Measurements from ENCODE around the gene SRC. TPM values are rescaled to one million over a fixed set of nuclear protein-coding genes. Genes with fewer than 3 reads are reported as not detected.

SRC gene
- total and polyA plus RNA-seq, 7 donors = 0.86 to 3.0 (median 1.3) TPM

- H3K9me3 ChIP-seq = no peaks in the 10 kb centered on the region
- no peaks in the 10 kb centered on the region for H3K4me1 ChIP-seq
- no peaks in the 10 kb centered on the region for H3K36me3 ChIP-seq (ENCODE audit: insufficient read depth in 1 of 2, low read depth in 1 of 2)
- H3K27ac ChIP-seq = no peak overlapping the region
- intact Hi-C loops (cut with DNase I) = no loop called here
- H3K4me3 ChIP-seq = no peak overlapping the region
- peaks cover 0 to 68% (median 17%) of the 10 kb centered on the region in 3 donors for H3K27me3 ChIP-seq (ENCODE audit: insufficient read depth in 3 of 3, low read length in 2 of 3)
- DNase-seq (no peak), ATAC-seq (no peak)
- TF ChIP-seq CTCF (IDR thresholded peaks at IDR 0.05) = no peak
- WGBS, 3 donors = 94 to 96% (median 95%) methylated on average over 9 of the region's 9 CpGs
Measured at GRCh38 chr20:37425103-37425625, 79.2 kb downstream of the SRC start.

GRCh38 chr20:37426106-37426505 lies 80.2 kb downstream of the SRC start:
- H3K4me1 ChIP-seq = no peaks in the 10 kb centered on the region
- H3K9me3 ChIP-seq = no peaks in the 10 kb centered on the region
- no peaks in the 10 kb centered on the region for H3K36me3 ChIP-seq (ENCODE audit: insufficient read depth in 1 of 2, low read depth in 1 of 2)
- no peak overlapping the region for H3K27ac ChIP-seq
- ATAC-seq (no peak), DNase-seq (no peak)
- intact Hi-C loops (cut with DNase I) = no loop called here
- whole genome bisulfite sequencing, 3 donors = 25 to 38% (median 32%) methylated on average over 18 of the region's 18 CpGs
- H3K4me3 ChIP-seq = no peak overlapping the region
- H3K27me3 ChIP-seq (ENCODE audit: insufficient read depth in 3 of 3, low read length in 2 of 3) = peaks cover 0 to 63% (median 18%) of the 10 kb centered on the region in 3 donors
- TF ChIP-seq CTCF (IDR thresholded peaks at IDR 0.05) = no peak

- H3K27ac ChIP-seq = no peak overlapping the region
- no peaks in the 10 kb centered on the region for H3K36me3 ChIP-seq (ENCODE audit: insufficient read depth in 1 of 2, low read depth in 1 of 2)
- no peak for TF ChIP-seq CTCF (IDR thresholded peaks at IDR 0.05)
- H3K9me3 ChIP-seq = no peaks in the 10 kb centered on the region
- H3K27me3 ChIP-seq (ENCODE audit: insufficient read depth in 3 of 3, low read length in 2 of 3) = peaks cover 0 to 63% (median 20%) of the 10 kb centered on the region in 3 donors
- H3K4me3 ChIP-seq = no peak overlapping the region
- DNase-seq (no peak), ATAC-seq (no peak)
- intact Hi-C loops (cut with DNase I) = no loop called here
- no peaks in the 10 kb centered on the region for H3K4me1 ChIP-seq
- WGBS, 3 donors = 50 to 62% (median 61%) methylated on average over 3 of the region's 3 CpGs
Measured at GRCh38 chr20:37426978-37427377, 81.0 kb downstream of the SRC start.

GRCh38 chr20:37430044-37430443 lies 84.1 kb downstream of the SRC start:
- Histone ChIP-seq H3K27me3 (ENCODE audit: insufficient read depth in 3 of 3, low read length in 2 of 3) (peaks cover 0 to 48% (median 13%) of the 10 kb centered on the region in 3 donors), H3K36me3 (ENCODE audit: insufficient read depth in 1 of 2, low read depth in 1 of 2) (no peaks in the 10 kb centered on the region), H3K4me3 (no peak overlapping the region), H3K9me3 (no peaks in the 10 kb centered on the region), H3K4me1 (no peaks in the 10 kb centered on the region), H3K27ac (no peak overlapping the region)
- DNase-seq (no peak), ATAC-seq (no peak)
- intact Hi-C loops (cut with DNase I) = no loop called here
- TF ChIP-seq CTCF (IDR thresholded peaks at IDR 0.05) = no peak

GRCh38 chr20:37430778-37431460 lies 85.0 kb downstream of the SRC start:
- intact Hi-C loops (cut with DNase I) = no loop called here
- no peaks in the 10 kb centered on the region for H3K9me3 ChIP-seq
- DNase-seq = no peak
- WGBS, 3 donors = 76 to 80% (median 77%) methylated on average over 7 of the region's 7 CpGs
- peaks cover 0 to 42% (median 7%) of the 10 kb centered on the region in 3 donors for H3K27me3 ChIP-seq (ENCODE audit: insufficient read depth in 3 of 3, low read length in 2 of 3)
- no peak for TF ChIP-seq CTCF (IDR thresholded peaks at IDR 0.05)
- no peaks in the 10 kb centered on the region for H3K4me1 ChIP-seq
- no peak overlapping the region for H3K4me3 ChIP-seq
- no peaks in the 10 kb centered on the region for H3K36me3 ChIP-seq (ENCODE audit: insufficient read depth in 1 of 2, low read depth in 1 of 2)
- H3K27ac ChIP-seq = no peak overlapping the region
- no peak for ATAC-seq

Measured in psoas muscle (tissue), 8 donors.